Mucosa of descending colon (tissue), 3 donors: ENCODE measurements around the gene ERC2. TPM values are rescaled to one million over a fixed set of nuclear protein-coding genes. Genes with fewer than 3 reads are reported as not detected.

ENCODE experiments used
- ATAC-seq: fragments of 200-7000 bp; cut with Tn5 transposase; one replicate; pipeline ENCODE4 v1.9.1; 2020; ENCODE audit warnings: mild to moderate bottlenecking, moderate library complexity
- DNase-seq, 3 donors: peaks; one replicate each; pipeline ENCODE4 v3.0.0-alpha.2; 2020
- H3K36me3 ChIP-seq: fragments of 200-600 bp; one replicate; pipeline ENCODE4 v1.8.0; 2021; ENCODE audit warnings: low read depth, mild to moderate bottlenecking
- H3K4me1 ChIP-seq: fragments of 200-600 bp; one replicate; pipeline ENCODE4 v1.8.0; 2021; ENCODE audit warnings: low read depth, mild to moderate bottlenecking
- H3K4me3 ChIP-seq: fragments of 200-600 bp; one replicate; pipeline ENCODE4 v1.8.0; 2021; ENCODE audit warnings: mild to moderate bottlenecking
- H3K9me3 ChIP-seq: fragments of 200-600 bp; one replicate; pipeline ENCODE4 v1.8.0; 2021; ENCODE audit warnings: mild to moderate bottlenecking
- CTCF ChIP-seq: fragments of 200-600 bp; IDR thresholded peaks from one replicate; pipeline ENCODE4 v1.8.0; 2022; ENCODE audit warnings: antibody characterized with exemption, mild to moderate bottlenecking
- intact Hi-C, 2 donors: fragments of 100-400 bp; cut with DNase I in 1 of 2; cut with micrococcal nuclease in 1 of 2; formaldehyde crosslinking; loops; one replicate each; pipeline versions ENCODE4 v1.11.0 to v1.11.1; 2022; cut with DNase I, micrococcal nuclease
- total RNA-seq, 3 donors: library from RNA; stranded (reverse); fragmentation: NEBNext Ultra II Directional in 2 of 3; extraction: Animal tissue kit (Norgen Biotek cat#: 25700) in 2 of 3; gene quantifications; one replicate each; pipeline versions ENCODE4 v1.2.1 to v1.2.4, GENCODE V29; 2021 to 2023
- donor health status: DM: no; HTN: no; CAD: no; lungs with moderate emphysema.
- donor health status: DM: no; HTN: no; CAD: no.
- donor health status: DM: no; HTN: yes; CAD: no.

The ERC2 gene
- total RNA-seq, 3 donors from 2014 or later: 0.06 to 1.8 (median 0.43) TPM

DNA sequence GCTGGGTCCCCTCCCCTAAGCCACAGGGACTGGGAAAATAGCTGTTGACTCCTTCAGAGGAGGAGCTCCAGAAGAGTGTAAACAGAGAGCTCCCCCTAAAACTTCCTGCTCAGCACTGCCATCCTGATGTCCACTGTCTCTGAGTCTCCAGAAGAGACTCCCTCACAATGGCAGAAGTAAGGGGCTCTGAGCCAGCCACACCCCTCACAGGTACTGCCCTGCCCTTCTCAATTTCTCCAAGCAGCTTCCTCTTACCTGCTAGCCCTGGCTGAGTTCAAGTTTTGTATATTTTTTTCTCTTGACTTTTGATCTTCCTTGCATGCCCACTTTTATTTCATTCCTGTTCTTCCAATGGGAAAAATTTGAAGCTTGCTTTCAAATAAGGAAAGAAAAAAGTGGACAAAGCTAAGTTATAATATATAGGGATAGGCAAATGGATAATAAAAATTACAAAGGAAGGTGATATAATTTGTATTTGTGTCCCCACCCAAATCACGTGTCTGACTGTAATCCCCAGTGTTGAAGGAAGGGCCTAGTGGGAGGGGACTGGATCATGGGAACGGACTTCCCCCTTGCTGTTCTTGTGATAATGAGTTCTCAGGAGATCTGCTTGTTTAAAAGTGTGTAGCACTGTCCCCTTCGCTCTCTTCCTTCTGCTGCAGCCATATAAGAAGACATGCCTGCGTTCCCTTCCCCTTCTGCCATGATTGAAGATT, 539.0 kb downstream of the ERC2 start:
- Histone ChIP-seq H3K36me3 (no peaks in the 10 kb centered on the region), H3K4me3 (no peak overlapping the region), H3K4me1 (no peaks in the 10 kb centered on the region), H3K9me3 (no peaks in the 10 kb centered on the region)
- peak in 2 of 3 donors; percentile 29 to 44 for DNase-seq
- intact Hi-C loops: no loop called here
- ATAC-seq: peak; percentile 91
- no peak for TF ChIP-seq CTCF

- DNase-seq (no peak), ATAC-seq (no peak)
- intact Hi-C loops: no loop called here
- H3K4me3 ChIP-seq: no peak overlapping the region
- no peaks in the 10 kb centered on the region for H3K9me3 ChIP-seq
- H3K4me1 ChIP-seq: no peaks in the 10 kb centered on the region
- H3K36me3 ChIP-seq: no peaks in the 10 kb centered on the region
- no peak for TF ChIP-seq CTCF
Measured at GRCh38 chr3:55923626-55924025, 544.6 kb downstream of the ERC2 start.

- Histone ChIP-seq H3K36me3 (no peaks in the 10 kb centered on the region), H3K9me3 (no peaks in the 10 kb centered on the region), H3K4me3 (no peak overlapping the region), H3K4me1 (no peaks in the 10 kb centered on the region)
- intact Hi-C loops: no loop called here
- DNase-seq: no peak
- peak; percentile 77 for ATAC-seq
- no peak for TF ChIP-seq CTCF
Measured at GRCh38 chr3:55923207-55923606, 545.1 kb downstream of the ERC2 start.

DNA sequence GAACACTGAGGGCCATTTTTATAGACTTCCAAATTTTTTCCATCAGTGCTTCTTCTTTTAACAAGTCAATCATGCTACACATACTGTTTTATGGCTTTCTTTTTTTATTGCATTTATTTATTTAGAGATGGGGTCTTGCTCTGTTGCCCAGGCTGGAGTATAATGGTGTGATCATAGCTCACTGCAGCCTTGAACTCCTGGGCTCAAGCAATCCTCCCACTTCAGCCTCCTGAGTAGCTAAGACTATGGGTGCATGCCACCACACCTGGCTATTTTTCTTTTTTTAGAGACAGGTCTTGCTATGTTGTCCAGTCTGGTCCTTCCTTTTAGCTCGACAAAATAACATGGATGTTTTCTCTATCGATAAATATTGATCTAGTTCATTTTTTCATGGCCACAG, 555.4 kb downstream of the ERC2 start:
- Histone ChIP-seq H3K36me3 (no peaks in the 10 kb centered on the region), H3K9me3 (no peaks in the 10 kb centered on the region), H3K4me3 (no peak overlapping the region), H3K4me1 (no peaks in the 10 kb centered on the region)
- ATAC-seq (no peak), DNase-seq (no peak)
- TF ChIP-seq CTCF: no peak
- intact Hi-C loops: no loop called here

GRCh38 chr3:55911266-55911665, 557.0 kb downstream of the ERC2 start:
- TF ChIP-seq CTCF: no peak
- Histone ChIP-seq H3K36me3 (no peaks in the 10 kb centered on the region), H3K9me3 (no peaks in the 10 kb centered on the region), H3K4me1 (no peaks in the 10 kb centered on the region), H3K4me3 (no peak overlapping the region)
- no peak for ATAC-seq
- no peak for DNase-seq
- intact Hi-C loops: no loop called here

- no peak for ATAC-seq
- Histone ChIP-seq H3K4me1 (no peaks in the 10 kb centered on the region), H3K4me3 (no peak overlapping the region), H3K9me3 (no peaks in the 10 kb centered on the region), H3K36me3 (no peaks in the 10 kb centered on the region)
- intact Hi-C loops: no loop called here
- no peak for DNase-seq
- TF ChIP-seq CTCF: no peak
Measured at GRCh38 chr3:55910543-55910942, 557.7 kb downstream of the ERC2 start.
